HG03159 (cell line): Measurements from ENCODE around the gene CHST12.
A peak's percentile ranks its signal among the peaks of the same experiment; 100 is the strongest.

Source experiments
- ATAC-seq: cut with Tn5 transposase; IDR thresholded peaks from one replicate; pipeline ENCODE4 v1.9.1; 2021; ENCODE audit warnings: mild to moderate bottlenecking, moderate library complexity; ENCODE audit not compliant: unreplicated experiment

The CHST12 gene

GRCh38 chr7:2403014-2403717, at the start of gene CHST12:
CHST12 (plus strand) TSS chr7:2403611; CDS start chr7:2432640, 29,029 bp downstream.
- peak; percentile 42 for ATAC-seq

DNA sequence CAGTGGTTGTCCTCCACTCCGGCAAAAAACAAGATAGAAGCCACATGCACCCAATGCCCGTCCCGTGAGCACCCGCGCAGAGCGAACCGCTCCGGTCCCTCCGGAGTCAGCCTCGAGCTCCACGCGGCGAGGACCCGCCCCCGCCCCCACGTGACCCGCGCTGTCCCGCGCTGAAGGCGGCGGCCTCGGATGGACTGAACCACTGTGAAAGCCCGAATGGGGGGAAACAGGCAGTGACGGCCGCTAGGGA, 49.5 kb upstream of the CHST12 start:
- ATAC-seq, result peak; percentile 50

GRCh38 chr7:2354186-2354938, 49.0 kb upstream of the CHST12 start, which contains the start of gene EIF3B:
EIF3B (plus strand) TSS chr7:2354827; CDS start chr7:2354922, 95 bp downstream.
- ATAC-seq, result peak; percentile 81

DNA sequence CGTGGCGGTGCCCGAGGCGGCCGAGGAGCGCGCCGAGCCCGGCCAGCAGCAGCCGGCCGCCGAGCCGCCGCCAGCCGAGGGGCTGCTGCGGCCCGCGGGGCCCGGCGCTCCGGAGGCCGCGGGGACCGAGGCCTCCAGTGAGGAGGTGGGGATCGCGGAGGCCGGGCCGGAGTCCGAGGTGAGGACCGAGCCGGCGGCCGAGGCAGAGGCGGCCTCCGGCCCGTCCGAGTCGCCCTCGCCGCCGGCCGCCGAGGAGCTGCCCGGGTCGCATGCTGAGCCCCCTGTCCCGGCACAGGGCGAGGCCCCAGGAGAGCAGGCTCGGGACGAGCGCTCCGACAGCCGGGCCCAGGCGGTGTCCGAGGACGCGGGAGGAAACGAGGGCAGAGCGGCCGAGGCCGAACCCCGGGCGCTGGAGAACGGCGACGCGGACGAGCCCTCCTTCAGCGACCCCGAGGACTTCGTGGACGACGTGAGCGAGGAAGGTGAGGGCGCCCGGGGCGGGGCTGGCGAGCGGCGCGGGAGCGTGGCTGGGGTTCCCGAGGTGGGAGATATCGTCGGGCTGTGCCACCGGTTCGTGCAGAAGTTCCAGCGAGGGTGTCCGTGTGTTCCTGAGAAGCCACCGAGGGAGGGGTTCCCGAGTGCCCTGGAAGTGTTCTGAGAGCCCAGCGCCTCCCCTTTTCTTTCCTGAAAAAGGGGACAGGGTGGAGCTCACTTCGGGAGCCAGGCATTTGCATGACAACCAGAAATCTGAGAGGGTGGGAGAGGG, 48.3 kb upstream of the CHST12 start:
- ATAC-seq, result peak; percentile 18

- ATAC-seq, result no peak
Measured at GRCh38 chr7:2355705-2356008, 47.8 kb upstream of the CHST12 start.

DNA sequence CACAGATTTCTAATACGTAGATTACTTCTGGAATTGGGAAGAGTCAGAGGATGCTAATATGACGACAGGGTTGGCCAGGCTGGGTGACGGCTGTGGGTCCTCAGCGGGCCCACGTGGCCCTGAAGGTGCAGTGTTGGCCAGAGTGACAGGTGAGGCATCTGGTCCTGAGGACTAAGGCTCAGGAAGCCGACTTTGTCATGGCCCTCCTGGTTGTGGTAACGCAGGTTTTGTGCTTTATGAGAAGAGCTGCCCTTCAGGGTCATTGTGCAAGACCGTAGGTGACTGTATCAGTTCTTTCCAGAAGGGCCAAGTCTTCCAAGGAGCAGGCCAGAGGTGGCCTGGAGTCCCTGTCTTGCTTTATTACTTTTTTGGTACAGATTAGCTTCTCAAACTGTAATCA, 46.2 kb upstream of the CHST12 start:
- ATAC-seq, result no peak

DNA sequence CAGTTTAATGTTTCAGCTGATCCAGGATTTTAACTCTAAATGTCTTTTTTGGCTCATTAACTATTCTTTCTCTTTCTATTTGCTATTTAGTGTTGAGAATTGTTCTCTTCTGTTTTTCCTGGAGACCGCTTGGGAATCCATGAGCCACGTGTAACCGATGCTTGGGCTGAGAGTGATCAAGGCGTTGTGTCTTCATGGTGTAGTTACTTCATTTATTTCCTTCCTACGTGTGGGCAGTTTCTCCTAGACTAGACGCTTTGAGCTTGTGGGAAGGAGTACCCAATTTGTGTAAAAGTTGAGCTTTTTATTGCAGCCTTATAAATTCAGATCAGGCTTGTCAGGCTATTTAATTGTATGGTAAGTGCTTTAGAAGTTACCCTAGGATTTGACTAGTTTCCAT, 45.8 kb upstream of the CHST12 start:
- ATAC-seq, result no peak

DNA sequence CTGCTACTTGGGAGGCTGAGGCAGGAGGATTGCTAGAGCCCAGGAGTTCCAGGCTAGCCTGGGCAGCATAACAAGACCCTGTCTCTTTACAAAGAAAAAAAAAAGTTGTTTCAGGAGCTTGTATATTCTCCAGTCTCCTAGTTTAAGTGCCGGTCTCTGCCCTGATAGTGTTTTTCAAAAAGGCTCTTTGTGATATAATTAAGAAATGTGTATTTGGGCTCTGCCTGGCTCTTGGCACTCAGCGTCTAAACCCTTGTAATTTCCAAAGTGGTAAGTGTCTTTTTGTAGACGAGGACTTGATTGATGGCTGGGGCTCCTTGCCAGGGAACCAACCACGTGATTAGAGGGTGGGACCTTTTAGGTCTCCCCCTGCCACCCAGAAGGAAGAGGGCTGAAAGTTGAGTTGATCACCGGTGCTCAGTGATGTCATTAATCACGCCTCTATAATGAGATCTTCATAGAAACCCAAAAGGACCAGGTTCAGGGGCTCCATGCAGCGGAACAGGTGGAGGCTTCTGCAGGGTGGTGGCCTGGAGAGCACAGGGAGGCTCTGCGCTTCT, 44.4 kb upstream of the CHST12 start:
- ATAC-seq, result no peak

DNA sequence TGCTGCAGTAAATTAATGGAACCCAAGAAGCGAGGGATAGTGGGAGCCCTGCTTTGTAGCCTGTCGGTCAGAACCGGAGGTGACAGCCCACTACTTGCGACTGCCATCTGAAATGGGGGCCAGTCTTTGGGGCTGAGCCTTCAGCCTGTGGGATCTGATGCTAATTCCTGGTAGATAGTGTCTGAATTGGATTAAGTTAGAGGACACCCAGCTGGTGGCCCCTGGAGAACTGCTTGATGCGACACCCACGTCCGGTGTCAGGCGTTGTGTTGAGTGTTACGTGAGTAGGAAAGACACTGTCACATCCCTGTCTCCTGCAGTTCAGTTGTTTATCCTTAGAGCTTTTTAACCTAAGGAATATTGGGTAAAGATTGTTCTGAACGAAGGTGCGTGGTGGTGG, 43.8 kb upstream of the CHST12 start:
- no peak for ATAC-seq

DNA sequence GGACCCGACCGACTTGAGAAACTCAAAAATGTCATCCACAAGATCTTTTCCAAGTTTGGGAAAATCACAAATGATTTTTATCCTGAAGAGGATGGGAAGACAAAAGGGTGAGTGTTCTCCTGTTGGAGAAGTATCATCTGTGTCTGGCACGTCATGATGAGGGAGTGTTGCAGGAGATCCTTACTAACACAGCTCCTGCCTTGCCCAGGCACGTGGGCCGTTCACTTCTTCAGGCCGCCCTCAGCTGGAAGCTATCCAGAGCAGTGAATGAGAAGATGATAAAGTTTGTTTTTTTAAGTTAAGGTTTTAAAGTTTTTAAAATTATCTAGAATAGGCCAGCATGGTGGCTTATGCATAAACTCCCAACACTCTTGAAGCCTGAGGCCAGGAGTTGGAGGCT, 42.6 kb upstream of the CHST12 start:
- no peak for ATAC-seq

DNA sequence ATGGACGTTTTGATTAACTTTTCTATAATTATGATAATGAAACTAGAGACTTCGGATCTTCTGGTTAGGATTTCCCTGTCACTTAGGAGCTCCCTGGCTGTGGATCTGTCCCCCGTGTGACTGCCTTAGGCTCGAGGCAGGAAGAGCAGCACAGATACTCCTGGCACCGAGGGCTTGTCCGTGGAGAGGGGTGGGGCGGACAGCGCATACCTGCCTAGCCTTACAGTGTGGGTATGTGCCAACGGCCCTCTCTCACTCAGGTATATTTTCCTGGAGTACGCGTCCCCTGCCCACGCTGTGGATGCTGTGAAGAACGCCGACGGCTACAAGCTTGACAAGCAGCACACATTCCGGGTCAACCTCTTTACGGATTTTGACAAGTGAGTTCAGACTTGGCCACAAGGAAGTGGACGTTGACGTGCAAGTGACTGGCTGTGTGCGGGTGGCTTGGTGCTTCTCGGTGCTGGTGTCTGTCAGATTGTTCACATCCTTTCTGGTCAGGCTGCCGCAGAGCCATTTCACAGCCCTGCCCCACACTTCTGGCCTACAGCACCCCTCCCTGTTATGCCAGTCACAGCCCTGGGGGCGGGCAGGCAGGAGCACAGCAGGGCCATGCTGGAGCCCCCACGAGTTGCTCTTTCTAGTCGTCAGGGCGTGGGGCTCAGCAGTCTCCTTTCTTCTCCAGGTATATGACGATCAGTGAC, 40.9 kb upstream of the CHST12 start:
- no peak for ATAC-seq

DNA sequence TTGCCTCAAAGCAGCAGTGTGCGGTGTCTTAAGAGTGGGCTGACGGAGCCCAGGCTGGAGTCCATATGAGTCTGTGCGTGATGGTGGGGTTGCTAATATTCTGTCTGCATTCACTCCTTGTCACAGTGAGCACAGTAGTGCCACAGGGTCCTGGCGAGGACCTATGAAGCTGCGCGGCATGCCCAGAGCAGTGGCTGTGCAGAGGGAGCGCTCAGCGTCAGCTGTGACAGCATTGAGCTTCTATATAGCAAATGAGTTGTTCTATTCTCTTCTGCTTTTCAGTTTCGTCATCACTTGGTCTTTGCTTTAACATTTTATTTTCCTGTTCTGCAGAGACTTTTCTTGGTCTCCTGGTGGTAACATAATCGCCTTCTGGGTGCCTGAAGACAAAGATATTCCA, 34.3 kb upstream of the CHST12 start:
- no peak for ATAC-seq

DNA sequence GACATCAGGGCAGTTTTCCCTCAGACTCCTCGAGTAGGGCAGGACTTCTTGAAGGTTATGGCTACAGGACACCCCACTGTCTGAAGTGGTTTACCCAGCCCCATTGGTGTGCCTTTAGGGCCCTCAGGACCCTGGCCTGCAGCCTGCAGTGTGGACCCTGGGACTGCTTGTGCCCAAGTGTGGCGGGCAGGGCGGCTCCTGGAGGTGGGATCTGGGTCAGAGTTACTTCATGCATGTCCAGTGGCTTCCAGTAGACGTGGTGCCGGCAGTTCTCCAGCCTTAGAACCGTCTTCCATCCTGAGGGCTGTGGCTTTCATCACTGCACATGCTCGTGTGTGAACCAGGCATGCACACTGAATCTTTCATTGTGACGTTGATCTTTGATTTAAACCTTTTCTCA, 32.1 kb upstream of the CHST12 start:
- no peak for ATAC-seq

DNA sequence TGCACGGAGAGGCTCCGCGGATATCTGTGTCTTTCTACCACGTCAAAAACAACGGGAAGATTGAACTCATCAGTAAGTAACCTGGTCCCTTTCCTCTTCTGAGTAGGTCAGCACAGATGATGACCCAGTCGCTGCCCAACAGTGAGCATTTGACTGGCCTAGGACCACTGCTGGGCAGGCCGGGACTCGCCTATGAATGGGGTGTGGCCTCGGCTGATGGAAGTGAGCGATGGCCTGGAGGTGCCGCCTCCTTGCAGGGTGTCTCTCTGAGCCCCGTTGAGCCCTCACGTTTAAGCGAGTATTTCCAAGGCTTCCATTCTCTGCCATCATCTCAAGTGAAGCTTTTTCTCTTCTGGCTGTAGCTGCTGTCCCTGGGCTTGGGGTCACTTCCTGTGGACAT, 30.7 kb upstream of the CHST12 start:
- ATAC-seq, result no peak

GRCh38 chr7:2373124-2373556, 30.3 kb upstream of the CHST12 start:
- ATAC-seq, result no peak

- ATAC-seq, result no peak
Measured at GRCh38 chr7:2373646-2374045, 29.8 kb upstream of the CHST12 start.

DNA sequence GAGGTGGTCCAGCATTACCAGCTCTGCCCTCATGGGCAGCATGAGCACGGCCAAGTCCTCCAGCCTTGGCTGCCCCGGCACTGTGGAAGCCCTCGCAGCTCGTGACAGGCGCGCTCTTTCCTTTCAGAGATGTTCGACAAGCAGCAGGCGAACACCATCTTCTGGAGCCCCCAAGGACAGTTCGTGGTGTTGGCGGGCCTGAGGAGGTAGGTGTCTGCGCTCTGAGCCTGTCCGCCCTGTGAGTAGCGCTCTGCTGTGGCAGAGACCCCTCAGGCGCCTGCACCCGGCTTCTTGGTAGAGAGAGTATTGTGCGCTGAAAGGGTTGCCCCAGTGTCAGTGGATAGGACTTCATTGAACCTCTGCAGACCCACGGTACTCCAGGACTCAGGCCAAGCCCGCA, 29.0 kb upstream of the CHST12 start:
- no peak for ATAC-seq

DNA sequence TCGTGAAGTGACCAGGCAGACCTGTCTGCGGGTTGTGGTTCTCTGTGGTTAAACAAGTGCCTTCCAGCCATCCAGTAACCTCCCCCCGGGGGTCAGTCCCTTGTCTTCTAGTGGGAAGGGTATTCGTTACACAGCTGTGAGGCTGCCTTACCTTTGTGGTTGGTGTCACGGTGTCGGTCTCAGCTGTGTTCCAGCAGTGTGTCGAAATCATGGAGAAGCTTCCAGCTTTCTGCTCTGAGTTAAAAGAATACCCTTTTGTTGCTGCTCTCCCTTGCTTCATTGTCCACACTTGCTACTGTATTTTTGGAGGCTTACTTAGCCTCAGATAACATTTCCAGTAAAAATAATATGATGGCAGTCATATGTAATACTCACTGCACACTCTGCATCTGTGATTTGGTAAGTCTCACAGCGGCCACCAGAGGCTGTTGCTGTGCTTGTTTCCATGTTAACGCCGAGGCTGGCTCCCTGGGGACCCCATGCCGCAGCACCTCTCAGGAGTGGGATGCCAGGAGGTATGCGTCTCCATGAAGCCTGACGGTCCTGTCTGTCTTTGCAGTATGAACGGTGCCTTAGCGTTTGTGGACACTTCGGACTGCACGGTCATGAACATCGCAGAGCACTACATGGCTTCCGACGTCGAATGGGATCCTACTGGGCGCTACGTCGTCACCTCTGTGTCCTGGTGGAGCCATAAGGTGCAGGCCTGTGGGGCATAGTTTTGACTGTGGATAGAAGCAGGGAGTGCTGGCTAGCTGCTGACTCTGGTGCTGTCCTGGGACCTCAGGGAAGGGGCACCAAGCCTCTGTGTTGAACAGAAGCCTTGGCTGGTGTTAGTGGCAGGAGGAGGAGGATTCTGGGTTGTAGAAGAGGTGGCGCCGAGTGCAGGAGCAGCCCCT, 28.3 kb upstream of the CHST12 start:
- no peak for ATAC-seq

GRCh38 chr7:2376351-2377154, 26.9 kb upstream of the CHST12 start:
- ATAC-seq, result no peak
